NCI-H1417 treated with DMSO at 0.1 percent for 48 hours (cell line): ENCODE data around the gene GHRL.

Experiments used
- DNase-seq: peaks from one replicate; lab custom pipeline; 2025; lab: John Stamatoyannopoulos, UW

The GHRL gene

GRCh38 chr3:10327592-10327991, 34.8 kb upstream of the GHRL start:
- DNase-seq = no peak

- DNase-seq = no peak
These were observed 29.6 kb upstream of the GHRL start for GRCh38 chr3:10322352-10322710.

GRCh38 chr3:10321630-10322351, 29.0 kb upstream of the GHRL start:
- DNase-seq = no peak

GRCh38 chr3:10320320-10320677, 27.6 kb upstream of the GHRL start:
- no peak for DNase-seq

DNA sequence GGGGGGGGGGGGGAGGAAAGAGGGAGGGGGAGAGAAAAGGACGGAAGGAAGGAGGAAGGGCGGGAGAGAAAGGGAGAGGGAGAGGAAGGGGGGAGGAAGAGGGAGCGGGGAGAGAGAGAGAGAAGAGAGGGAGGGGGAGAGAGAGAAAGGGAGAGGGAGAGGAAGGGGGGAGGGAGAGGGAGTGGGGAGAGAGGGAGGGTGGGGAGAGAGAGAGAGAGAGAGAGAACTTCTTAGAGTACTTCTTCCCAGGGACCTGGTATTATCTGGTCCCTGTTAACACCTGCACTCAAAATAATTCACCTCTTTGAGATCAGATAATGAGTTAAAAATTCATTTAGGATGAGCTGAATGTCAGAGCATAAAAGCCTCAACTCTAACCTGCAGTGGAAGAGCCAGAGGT, 27.1 kb upstream of the GHRL start:
- DNase-seq = no peak

DNA sequence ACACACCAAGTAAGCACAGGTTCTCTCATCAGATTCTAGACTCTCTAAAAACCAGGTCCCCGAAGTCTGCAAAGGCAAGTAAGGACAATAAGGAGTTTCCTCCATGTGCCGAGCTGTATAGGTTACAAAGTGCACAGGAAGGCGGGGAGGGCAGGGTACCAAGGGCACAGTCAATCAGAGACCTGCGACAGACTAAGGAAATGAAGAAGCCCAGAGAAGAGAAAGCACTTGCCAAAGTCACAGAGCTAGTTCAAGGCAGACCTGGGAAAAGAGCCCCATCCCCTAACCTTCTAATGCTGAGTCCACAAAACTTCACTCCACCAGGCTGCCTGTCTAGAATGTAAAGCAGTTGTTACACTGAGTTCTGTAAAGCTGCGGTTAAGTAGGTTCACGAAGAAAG, 26.5 kb upstream of the GHRL start:
- no peak for DNase-seq

DNA sequence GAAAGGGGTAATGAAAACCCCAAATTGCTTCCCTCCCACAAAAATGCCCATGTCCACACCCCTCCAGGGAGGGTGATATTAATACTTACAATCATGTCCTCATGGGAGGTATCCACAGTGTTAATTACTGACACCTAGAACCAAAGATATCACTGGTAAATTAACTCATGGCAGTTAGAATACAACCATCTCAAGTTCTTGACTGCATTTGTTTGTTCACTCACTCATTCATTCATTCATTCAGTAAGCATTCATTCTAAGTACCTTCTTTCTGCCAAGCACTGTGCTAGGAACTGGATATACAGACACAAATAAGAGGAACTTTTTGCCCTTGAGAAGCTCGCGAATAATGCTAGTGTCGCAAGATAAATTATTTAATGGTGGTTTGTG, 25.2 kb upstream of the GHRL start:
- no peak for DNase-seq

GRCh38 chr3:10317311-10317960, 24.7 kb upstream of the GHRL start:
- DNase-seq = no peak

DNA sequence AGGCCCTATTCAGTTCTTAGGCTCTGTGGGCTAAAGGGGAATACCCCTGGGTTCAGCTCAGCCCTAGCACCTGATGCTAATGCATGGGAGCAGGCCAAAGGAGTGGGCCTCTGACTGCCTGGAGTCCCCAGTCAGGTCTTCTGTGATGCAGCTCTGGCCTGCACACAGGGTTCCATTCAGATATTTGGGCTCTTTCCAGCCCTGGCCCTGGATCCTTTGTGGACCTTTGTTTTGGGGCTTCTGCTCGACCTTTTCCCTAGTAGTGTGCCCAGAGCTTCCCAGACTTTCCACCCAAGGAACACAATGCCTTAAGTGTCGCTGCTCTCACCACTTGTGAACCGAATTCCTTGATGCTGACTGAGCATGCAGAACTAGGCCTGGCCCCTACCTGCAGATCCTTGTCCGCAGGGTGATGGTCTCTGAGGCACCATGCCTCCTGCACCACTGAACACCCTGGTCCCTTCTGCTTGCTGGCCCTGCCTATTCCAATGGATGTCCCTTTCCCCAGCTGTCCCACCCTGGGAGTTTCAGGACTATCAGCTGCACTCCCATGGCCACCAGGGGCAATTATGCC, 23.1 kb upstream of the GHRL start:
- DNase-seq = no peak

DNA sequence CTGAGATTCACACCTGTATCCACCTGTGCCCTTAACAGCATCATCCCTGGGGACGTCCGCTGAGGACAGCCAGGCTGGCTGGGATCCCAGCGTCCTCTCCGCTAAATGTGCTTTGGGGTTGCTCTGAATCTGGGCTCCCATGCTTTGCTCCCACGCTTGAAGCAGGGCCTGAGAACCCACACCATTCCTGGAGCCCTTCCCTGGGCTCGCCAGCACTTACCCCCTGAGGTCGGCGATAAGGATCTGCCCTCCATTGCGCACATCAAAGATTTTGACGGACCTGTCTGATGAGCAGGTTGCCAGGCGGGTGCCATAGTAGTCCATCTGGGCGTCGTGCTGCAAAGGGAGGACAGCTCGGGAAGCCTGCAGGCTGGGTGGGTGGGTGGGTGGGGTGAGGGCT, 22.4 kb upstream of the GHRL start:
- no peak for DNase-seq

DNA sequence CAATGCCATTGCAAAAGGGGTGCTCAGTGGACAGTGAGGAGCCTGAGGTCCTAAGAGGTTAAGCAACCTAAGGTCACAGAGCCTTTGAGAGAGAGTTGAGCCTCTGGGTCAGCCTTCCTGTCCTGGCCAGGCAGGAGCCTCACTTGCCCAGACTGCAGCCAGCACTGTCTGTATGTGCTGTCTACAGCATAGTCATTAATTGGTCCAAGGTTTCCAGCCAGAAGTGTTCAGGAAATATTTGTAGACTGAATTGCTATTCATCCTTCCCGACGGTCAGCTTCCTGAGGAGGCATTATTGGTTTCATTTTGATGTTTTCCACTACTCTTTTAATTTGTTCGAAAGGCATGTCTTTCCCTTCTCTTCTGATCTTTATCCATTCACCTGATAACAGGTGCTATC, 20.1 kb upstream of the GHRL start:
- DNase-seq = no peak

DNA sequence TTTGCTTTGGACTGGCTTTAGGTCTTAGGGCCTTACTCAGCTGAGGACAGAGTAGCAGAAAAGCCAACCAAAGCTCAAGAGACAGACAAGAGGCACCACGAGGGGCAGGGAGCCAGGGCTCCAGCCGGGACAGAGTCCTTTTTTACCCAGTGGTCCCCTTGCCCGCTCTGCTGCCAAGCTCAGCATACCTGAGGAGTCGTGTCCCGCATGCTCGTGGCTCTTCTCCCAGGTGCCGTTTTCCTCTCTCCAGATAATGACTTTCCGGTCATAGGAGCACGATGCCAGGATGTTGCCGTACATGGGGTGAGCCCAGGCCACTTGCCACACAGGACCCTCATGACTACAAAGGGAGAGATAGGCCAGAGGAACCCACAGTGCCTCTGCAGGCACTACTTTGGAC, 19.6 kb upstream of the GHRL start:
- no peak for DNase-seq

- DNase-seq = no peak
These were observed 19.0 kb upstream of the GHRL start for GRCh38 chr3:10311710-10312109.

DNA sequence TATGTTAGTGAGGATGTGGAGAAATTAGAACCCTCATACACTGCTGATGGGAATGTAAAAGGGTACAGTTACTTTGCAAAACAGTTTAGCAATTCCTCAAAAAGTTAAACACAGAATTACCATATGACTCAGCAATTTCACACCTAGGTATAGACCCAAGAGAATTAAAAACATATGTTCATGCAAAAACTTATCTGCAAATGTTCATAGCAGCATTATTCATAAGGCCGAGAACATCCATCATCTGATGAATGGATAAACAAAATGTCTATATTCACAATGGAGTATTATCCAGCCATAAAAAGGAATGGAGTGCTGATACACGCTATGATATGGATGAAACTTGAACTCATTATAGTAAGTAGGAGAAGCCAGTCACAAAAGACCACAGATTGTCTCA, 17.8 kb upstream of the GHRL start:
- no peak for DNase-seq

GRCh38 chr3:10309736-10310135, 17.0 kb upstream of the GHRL start:
- DNase-seq = no peak

DNA sequence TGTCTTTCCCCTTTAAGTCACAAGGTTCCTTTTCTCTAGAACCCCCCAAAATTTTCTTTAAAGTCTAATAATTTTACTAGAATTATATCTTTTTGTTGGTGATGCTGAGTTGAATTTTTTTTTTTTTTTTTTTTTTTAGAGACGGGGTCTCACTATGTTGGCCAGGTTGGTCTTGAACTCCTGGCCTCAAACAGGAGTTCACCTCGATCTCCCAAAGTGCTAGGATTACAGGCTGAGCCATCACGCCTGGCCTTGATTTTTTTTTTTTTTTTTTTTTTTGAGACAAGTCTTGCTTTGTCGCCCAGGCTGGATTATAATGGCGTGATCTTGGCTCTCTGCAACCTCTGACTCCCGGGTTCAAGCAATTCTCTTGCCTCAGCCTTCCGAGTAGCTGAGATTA, 15.9 kb upstream of the GHRL start:
- DNase-seq = no peak

- no peak for DNase-seq
These were observed 13.4 kb upstream of the GHRL start for GRCh38 chr3:10306156-10306555.

- DNase-seq = no peak
These were observed 12.7 kb upstream of the GHRL start for GRCh38 chr3:10305331-10305902.

- no peak for DNase-seq
These were observed 12.2 kb upstream of the GHRL start for GRCh38 chr3:10304905-10305304.

- DNase-seq = no peak
These were observed 11.0 kb upstream of the GHRL start for GRCh38 chr3:10303785-10304184.

GRCh38 chr3:10303105-10303504, 10.4 kb upstream of the GHRL start:
- no peak for DNase-seq

GRCh38 chr3:10300087-10300486, 7.3 kb upstream of the GHRL start:
- no peak for DNase-seq

DNA sequence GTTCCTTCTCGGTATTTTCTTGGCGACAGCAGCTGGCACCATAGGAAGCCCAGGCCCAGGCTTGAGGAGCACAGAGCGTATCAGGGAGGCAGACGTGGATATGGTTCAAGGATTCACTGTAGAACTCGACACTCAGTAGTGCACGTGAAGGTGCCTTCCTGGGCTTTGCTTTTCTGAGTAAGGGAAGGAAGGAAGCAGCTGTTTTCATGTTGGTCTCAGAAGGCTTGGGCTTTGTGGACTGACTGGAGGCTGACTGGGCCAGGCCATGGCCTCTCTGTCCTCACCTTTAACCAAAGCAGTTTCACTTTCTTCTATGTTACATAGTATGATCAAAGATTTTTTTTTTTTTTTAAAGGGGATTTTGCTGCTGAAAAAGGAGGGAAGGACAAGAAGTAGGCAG, 6.9 kb upstream of the GHRL start:
- no peak for DNase-seq

- DNase-seq = no peak
These were observed 6.4 kb upstream of the GHRL start for GRCh38 chr3:10299175-10299574.
